ENCODE measurements around the gene CHL1. TPM values are rescaled to one million over a fixed set of nuclear protein-coding genes. Genes with fewer than 3 reads are reported as not detected.

The CHL1 gene
- total RNA-seq (1 to 10 TPM in 2 of 4 donors, under 1 TPM in 2; 0.67 to 1.9 (median 1.2) TPM), polyA plus RNA-seq (under 1 TPM; 0.43 to 0.49 (median 0.47) TPM)
- long read RNA-seq, donor 1, result 0 reads
- long read RNA-seq, donor 2, result 0 reads

GRCh38 chr3:196311-197148, at the start of gene CHL1:
TSS of gene CHL1 (plus strand) at chr3:196763. CDS start at chr3:319777, 123,014 bp downstream.
- Histone ChIP-seq H3K36me3 (ENCODE audit: insufficient read depth in 1 of 2, low read depth in 1 of 2) (no peaks in the 10 kb centered on the region), H3K9me3 (no peaks in the 10 kb centered on the region), H3K4me1 (peaks cover 4% of the 10 kb centered on the region), H3K4me3 (peak within 1 kb of the TSS; percentile 64), H3K27ac (no peak within 1 kb of the TSS), H3K27me3 (ENCODE audit: insufficient read depth in 3 of 3, low read length in 2 of 3) (peaks cover 0 to 49% (median 15%) of the 10 kb centered on the region in 3 donors)
- DNase-seq (peak in 1 of 2 donors; percentile 51), ATAC-seq (peak in 3 of 4 donors; percentile 25 to 44 (median 28))
- intact Hi-C loops (cut with DNase I), result no loop called here
- WGBS, 3 donors, result 2% methylated on average over 44 to 64 of the region's 64 CpGs
- TF ChIP-seq CTCF (IDR thresholded peaks at IDR 0.05), result no peak

GRCh38 chr3:151614-152189, 44.9 kb upstream of the CHL1 start:
- H3K27ac ChIP-seq, result no peak overlapping the region
- H3K4me1 ChIP-seq, result no peaks in the 10 kb centered on the region
- intact Hi-C loops (cut with DNase I), result no loop called here
- no peaks in the 10 kb centered on the region for H3K36me3 ChIP-seq (ENCODE audit: insufficient read depth in 1 of 2, low read depth in 1 of 2)
- ATAC-seq (no peak), DNase-seq (no peak)
- no peak for TF ChIP-seq CTCF (IDR thresholded peaks at IDR 0.05)
- H3K27me3 ChIP-seq (ENCODE audit: insufficient read depth in 3 of 3, low read length in 2 of 3), result no peaks in the 10 kb centered on the region
- 83 to 94% (median 92%) methylated on average over 2 of the region's 2 CpGs for WGBS, 3 donors
- no peaks in the 10 kb centered on the region for H3K9me3 ChIP-seq
- no peak overlapping the region for H3K4me3 ChIP-seq

- no peak for ATAC-seq
- no peaks in the 10 kb centered on the region for H3K36me3 ChIP-seq (ENCODE audit: insufficient read depth in 1 of 2, low read depth in 1 of 2)
- no peak overlapping the region for H3K27ac ChIP-seq
- H3K4me3 ChIP-seq, result no peak overlapping the region
- no peaks in the 10 kb centered on the region for H3K9me3 ChIP-seq
- H3K27me3 ChIP-seq (ENCODE audit: insufficient read depth in 3 of 3, low read length in 2 of 3), result peaks cover 0 to 2% (median 0%) of the 10 kb centered on the region in 3 donors
- 70 to 76% (median 76%) methylated on average over 1 of the region's 1 CpG for WGBS, 3 donors
- DNase-seq, result no peak
- intact Hi-C loops (cut with DNase I), result no loop called here
- no peaks in the 10 kb centered on the region for H3K4me1 ChIP-seq
- no peak for TF ChIP-seq CTCF (IDR thresholded peaks at IDR 0.05)
Measured at GRCh38 chr3:159974-160373, 36.6 kb upstream of the CHL1 start.

GRCh38 chr3:166071-166470, 30.5 kb upstream of the CHL1 start:
- TF ChIP-seq CTCF (IDR thresholded peaks at IDR 0.05), result no peak
- Histone ChIP-seq H3K27me3 (ENCODE audit: insufficient read depth in 3 of 3, low read length in 2 of 3) (peaks cover 0 to 2% (median 0%) of the 10 kb centered on the region in 3 donors), H3K4me1 (no peaks in the 10 kb centered on the region), H3K36me3 (ENCODE audit: insufficient read depth in 1 of 2, low read depth in 1 of 2) (no peaks in the 10 kb centered on the region), H3K4me3 (no peak overlapping the region), H3K27ac (no peak overlapping the region), H3K9me3 (no peaks in the 10 kb centered on the region)
- DNase-seq (no peak), ATAC-seq (no peak)
- intact Hi-C loops (cut with DNase I), result no loop called here
